Activated gamma-delta T cell (primary cell): ENCODE results near the gene DIPK1A.
A peak's percentile ranks its signal among the peaks of the same experiment; 100 is the strongest.

Experiments used
- DNase-seq: peaks from one replicate; lab custom pipeline; 2025; lab: John Stamatoyannopoulos, UW
- total RNA-seq, 2 donors: gene quantifications; one replicate each; lab custom pipeline; 2026; lab: John Stamatoyannopoulos, UW

DIPK1A gene
- 18.9 to 28.7 reads per million in 2 donors for total RNA-seq

- peak; percentile 71 for DNase-seq
Measured at GRCh38 chr1:92961131-92961895, at the start of gene DIPK1A. Gene DIPK1A (minus strand): TSS chr1:92961462. CDS start chr1:92961429, 33 bp downstream.

GRCh38 chr1:93007941-93008577 is 46.8 kb upstream of the DIPK1A start:
- DNase-seq, result no peak

- DNase-seq, result no peak
Measured at GRCh38 chr1:93005252-93005598, 44.0 kb upstream of the DIPK1A start.

- no peak for DNase-seq
Measured at GRCh38 chr1:93004566-93005251, 43.4 kb upstream of the DIPK1A start.

- no peak for DNase-seq
Measured at GRCh38 chr1:93003981-93004380, 42.7 kb upstream of the DIPK1A start.

GRCh38 chr1:93002781-93003180 is 41.5 kb upstream of the DIPK1A start:
- DNase-seq, result no peak

- no peak for DNase-seq
Measured at GRCh38 chr1:93001893-93002292, 40.6 kb upstream of the DIPK1A start.

GRCh38 chr1:93000751-93001175 is 39.5 kb upstream of the DIPK1A start:
- DNase-seq, result no peak

GRCh38 chr1:93000291-93000690 is 39.0 kb upstream of the DIPK1A start:
- DNase-seq, result no peak

GRCh38 chr1:92998821-92999220 is 37.6 kb upstream of the DIPK1A start:
- no peak for DNase-seq

- no peak for DNase-seq
Measured at GRCh38 chr1:92995441-92996430, 34.5 kb upstream of the DIPK1A start.

- DNase-seq, result no peak
Measured at GRCh38 chr1:92994105-92994712, 32.9 kb upstream of the DIPK1A start.

- DNase-seq, result no peak
Measured at GRCh38 chr1:92993581-92993980, 32.3 kb upstream of the DIPK1A start.

GRCh38 chr1:92992877-92993276 is 31.6 kb upstream of the DIPK1A start:
- DNase-seq, result no peak

GRCh38 chr1:92992054-92992453 is 30.8 kb upstream of the DIPK1A start:
- DNase-seq, result no peak

GRCh38 chr1:92990828-92991227 is 29.6 kb upstream of the DIPK1A start:
- no peak for DNase-seq

- no peak for DNase-seq
Measured at GRCh38 chr1:92989936-92990583, 28.8 kb upstream of the DIPK1A start.

- no peak for DNase-seq
Measured at GRCh38 chr1:92989253-92989652, 28.0 kb upstream of the DIPK1A start.

GRCh38 chr1:92987462-92987861 is 26.2 kb upstream of the DIPK1A start:
- DNase-seq, result no peak

GRCh38 chr1:92985101-92985500 is 23.8 kb upstream of the DIPK1A start:
- DNase-seq, result no peak
